Measurements from ENCODE around the gene GBF1.

Gene GBF1

GRCh38 chr10:102358712-102359382, 113.5 kb downstream of the GBF1 start:
- DNase-seq = no peak

GRCh38 chr10:102367441-102367840, 122.1 kb downstream of the GBF1 start:
- no peak for DNase-seq

- DNase-seq = no peak
These were observed 122.7 kb downstream of the GBF1 start for GRCh38 chr10:102368077-102368476.

GRCh38 chr10:102371295-102371694, 126.0 kb downstream of the GBF1 start:
- DNase-seq = no peak

GRCh38 chr10:102375250-102375649, 129.9 kb downstream of the GBF1 start:
- no peak for DNase-seq

- DNase-seq = no peak
These were observed 130.5 kb downstream of the GBF1 start for GRCh38 chr10:102375867-102376266.

- DNase-seq = no peak
These were observed 131.6 kb downstream of the GBF1 start for GRCh38 chr10:102376901-102377300.

- no peak for DNase-seq
These were observed 134.1 kb downstream of the GBF1 start for GRCh38 chr10:102379383-102379782.

- DNase-seq = no peak
These were observed 136.7 kb downstream of the GBF1 start for GRCh38 chr10:102381983-102382382.

GRCh38 chr10:102382871-102383270, 137.5 kb downstream of the GBF1 start:
- no peak for DNase-seq

GRCh38 chr10:102384053-102384452, 138.7 kb downstream of the GBF1 start:
- DNase-seq = no peak

- peak; percentile 53 to 67 for DNase-seq
These were observed 139.5 kb downstream of the GBF1 start for GRCh38 chr10:102384606-102385429.

GRCh38 chr10:102389894-102390293, 144.6 kb downstream of the GBF1 start:
- DNase-seq = no peak

GRCh38 chr10:102392306-102392705, 147.0 kb downstream of the GBF1 start:
- no peak for DNase-seq

GRCh38 chr10:102393411-102394078, 148.2 kb downstream of the GBF1 start:
- no peak for DNase-seq

- DNase-seq = peak; percentile 98 to 100
These were observed 148.9 kb downstream of the GBF1 start for GRCh38 chr10:102394079-102394800.

GRCh38 chr10:102394801-102395399, 149.6 kb downstream of the GBF1 start:
- DNase-seq = peak; percentile 93 to 96

- DNase-seq = peak; percentile 96 to 98
These were observed 150.3 kb downstream of the GBF1 start, which contains the start of gene NFKB2 for GRCh38 chr10:102395400-102396316. NFKB2 (plus strand) TSS chr10:102395705; CDS start chr10:102395960, 255 bp downstream.

- DNase-seq = peak in 1 of 2 donors; percentile 35
These were observed 151.0 kb downstream of the GBF1 start for GRCh38 chr10:102396317-102396650.

GRCh38 chr10:102396730-102397151, 151.4 kb downstream of the GBF1 start:
- DNase-seq = no peak
